GM18870 (cell line): ENCODE data around the gene NXPE3.
"Not testable (repeated sequence)": the region's sequence is repeated elsewhere in the genome, so short reads cannot be mapped to it uniquely, and the experiment has no call there.

ENCODE experiments used
- ATAC-seq: cut with Tn5 transposase; IDR thresholded peaks from one replicate; pipeline ENCODE4 v1.9.1; 2021; ENCODE audit warnings: moderate library complexity; ENCODE audit not compliant: unreplicated experiment

NXPE3 gene

DNA sequence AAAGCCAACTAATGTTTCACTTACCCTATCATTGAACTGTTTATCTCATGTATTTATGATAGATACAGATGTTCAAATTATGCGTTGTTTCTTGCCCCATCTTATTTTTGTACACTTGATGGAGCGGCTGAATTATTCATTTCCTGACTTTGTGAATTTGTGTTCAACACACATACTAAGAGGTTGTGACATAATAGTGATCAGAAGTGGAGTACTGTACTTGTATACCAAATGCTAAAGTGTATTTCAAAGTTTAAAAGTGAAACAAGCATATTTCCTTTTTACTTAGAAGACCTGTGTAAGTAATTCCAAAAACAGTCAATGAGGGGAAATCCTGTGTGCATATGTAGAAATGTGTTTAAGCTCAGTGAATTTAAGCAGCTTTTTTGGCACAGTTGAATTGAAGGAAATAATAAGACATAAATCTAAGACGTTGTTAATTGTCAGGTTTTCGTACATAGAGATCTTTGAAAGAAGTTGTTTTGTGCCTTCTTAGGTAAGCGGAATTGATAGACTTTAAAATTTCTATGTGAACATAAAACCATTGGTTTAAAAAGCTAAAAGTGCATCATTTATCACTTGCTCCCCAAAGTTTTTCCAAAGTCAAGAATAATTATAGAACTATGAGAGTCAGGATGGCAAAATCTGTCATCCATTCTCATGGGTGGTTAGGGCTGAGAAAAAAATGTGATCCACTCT is 72.2 kb downstream of the NXPE3 start:
- ATAC-seq = no peak

DNA sequence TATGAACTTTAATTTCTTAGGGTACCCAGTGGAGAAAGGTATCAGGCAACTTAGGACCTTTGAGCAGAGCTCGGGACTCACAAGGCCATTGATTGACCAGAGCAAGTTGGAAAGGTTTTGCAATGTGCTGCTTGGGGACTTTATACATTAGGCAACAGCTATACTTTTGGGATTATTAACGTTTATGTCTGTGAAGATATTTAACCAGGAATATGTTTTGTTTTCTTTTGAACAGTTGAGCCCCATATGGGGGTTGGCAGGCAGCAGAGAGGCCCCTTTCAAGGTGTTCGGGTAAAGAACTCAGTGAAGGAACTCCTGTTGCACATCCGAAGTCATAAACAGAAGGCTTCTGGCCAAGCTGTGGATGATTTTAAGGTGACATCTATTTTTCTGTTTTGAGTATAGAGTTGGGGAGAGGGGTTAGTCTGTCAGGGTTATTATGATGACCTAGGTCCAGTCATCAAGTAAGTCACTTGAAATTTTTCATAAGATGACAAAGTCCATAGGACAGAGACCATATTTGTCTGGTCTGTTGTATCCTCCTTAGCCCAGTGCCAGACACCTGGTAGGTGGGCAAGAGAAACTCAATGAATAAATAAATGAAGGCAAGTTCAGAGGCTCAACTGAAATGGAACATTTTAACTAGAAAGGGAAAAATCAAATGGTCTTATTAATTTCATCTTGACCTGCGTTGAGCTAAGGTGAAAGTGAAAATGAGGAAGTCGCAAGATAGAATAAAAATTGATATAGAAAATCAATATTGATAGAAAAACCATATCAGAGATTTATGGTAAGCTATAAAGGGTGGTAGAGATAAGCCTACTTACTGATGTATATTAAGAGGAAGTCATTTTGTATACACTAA is 73.1 kb downstream of the NXPE3 start:
- no peak for ATAC-seq

DNA sequence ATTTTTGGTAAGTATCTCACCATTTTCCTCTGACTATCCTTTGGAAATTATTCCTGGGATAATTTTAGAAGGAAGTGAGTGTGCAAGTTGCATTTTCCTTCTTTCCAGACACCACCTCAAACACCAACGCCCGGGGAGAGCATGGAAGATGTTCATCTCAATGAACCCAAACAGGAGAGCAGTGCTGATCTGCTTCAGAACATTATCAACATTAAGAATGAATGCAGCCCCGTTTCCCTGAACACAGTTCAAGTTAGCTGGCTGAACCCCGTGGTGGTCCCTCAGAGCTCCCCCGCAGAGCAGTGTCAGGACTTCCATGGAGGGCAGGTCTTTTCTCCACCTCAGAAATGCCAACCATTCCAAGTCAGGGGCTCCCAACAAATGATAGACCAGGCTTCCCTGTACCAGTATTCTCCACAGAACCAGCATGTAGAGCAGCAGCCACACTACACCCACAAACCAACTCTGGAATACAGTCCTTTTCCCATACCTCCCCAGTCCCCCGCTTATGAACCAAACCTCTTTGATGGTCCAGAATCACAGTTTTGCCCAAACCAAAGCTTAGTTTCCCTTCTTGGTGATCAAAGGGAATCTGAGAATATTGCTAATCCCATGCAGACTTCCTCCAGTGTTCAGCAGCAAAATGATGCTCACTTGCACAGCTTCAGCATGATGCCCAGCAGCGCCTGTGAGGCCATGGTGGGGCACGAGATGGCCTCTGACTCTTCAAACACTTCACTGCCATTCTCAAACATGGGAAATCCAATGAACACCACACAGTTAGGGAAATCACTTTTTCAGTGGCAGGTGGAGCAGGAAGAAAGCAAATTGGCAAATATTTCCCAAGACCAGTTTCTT is 74.2 kb downstream of the NXPE3 start:
- ATAC-seq = no peak

DNA sequence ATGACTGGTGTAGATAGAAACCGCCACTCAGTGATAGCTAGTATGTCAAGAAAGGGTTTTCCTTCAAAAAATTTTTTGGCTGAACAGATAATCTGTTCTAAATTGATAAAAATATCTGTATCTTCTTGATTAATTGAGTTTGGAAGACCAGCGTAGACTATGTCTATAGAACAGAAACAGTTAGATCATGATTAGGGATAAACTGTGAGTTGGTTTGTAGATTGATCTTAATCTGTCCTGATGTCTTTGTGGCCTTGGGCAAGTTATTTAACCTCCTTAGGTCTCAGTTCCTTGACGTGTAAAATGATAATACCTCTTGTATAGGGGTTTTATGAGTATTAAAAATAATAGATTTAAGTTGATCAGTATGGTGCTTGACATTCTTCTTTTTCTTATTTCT is 75.0 kb downstream of the NXPE3 start:
- ATAC-seq = no peak

DNA sequence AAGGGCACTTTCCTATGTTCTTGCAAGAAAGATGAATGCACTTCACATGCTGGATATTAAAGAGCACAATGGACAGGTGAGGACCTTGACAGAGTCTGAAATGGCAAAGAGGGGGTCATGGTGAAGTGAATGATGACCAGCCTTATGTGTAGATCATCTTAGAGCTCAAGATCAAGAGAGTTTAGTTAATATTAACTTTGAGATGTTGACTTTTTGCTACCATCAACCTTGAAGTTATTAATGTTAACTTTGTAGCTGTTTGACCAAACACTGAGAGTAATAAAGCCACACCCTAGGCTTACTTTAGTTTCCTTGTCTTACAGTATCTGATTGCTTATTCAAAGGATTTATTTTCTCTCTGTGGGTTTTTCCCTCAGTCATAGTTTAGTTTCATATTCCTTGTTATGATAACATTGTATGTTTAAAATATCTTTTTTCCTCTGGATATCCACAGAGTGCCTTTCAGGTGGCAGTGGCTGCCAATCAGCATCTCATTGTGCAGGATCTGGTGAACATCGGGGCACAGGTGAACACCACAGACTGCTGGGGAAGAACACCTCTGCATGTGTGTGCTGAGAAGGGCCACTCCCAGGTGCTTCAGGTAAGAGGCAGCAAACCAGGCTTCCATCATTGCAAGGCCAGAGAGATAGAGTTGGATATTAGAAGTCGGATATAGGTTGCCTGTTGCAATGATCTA is 75.7 kb downstream of the NXPE3 start:
- no peak for ATAC-seq

DNA sequence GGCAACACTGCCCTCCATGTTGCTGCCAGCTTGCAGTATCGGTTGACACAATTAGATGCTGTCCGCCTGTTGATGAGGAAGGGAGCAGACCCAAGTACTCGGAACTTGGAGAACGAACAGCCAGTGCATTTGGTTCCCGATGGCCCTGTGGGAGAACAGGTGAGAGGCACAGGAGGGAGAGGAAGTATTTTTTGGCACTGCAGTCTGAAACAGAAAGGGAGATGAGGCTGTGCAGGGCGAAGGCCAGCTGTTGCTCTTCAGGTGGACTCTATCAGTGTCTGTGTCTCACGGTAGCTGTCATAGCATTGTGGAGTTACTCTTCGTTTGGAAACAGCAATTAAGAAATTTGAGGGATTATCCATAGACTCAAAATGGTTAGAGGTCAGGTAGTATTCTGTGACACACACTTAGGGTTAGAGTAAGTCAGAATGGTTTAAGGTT is 78.3 kb downstream of the NXPE3 start:
- ATAC-seq = no peak

DNA sequence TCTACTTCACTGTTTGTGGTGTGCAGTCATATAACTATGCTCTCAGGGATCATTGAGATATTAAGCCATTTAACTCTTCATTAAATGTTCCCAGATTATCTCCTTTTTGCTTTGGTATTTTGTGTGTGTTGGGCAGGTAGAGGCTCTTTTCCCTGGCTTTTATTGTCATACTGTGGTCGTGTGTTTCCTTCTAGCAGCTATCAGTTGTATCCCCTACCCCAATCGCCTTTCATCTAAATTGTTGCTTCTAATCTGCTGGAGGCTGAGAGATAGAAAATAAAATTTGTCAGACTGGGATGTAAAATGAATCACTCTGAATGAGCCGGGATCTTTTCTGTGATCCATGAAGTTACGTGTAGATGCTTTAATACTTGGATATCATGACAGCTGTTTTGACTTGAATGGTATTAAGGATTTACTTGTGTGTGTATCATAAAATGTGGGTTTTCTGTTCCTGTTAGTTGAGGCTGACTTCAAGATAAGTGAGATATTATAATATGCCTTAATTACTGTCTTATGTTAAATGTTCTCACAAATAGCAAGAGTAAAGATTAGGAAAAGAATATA is 79.5 kb downstream of the NXPE3 start:
- no peak for ATAC-seq

DNA sequence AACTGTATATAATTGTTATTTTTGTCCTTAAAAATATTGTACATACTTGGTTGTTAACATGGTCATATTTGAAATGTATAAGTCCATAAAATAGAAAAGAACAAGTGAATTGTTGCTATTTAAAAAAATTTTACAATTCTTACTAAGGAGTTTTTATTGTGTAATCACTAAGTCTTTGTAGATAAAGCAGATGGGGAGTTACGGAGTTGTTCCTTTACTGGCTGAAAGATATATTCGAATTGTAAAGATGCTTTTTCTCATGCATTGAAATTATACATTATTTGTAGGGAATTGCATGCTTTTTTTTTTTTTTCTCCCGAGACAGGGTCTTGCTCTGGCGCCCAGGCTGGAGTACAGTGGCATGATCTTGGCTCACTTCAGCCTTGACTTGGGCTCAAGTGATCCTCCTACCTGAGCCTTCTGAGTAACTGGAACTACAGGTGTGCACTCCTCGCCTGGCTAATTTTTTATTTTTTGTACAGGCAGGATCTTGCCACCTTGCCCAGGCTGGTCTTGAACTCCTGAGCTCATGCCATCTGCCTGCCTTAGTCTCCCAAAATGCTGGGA is 81.0 kb downstream of the NXPE3 start:
- no peak for ATAC-seq

DNA sequence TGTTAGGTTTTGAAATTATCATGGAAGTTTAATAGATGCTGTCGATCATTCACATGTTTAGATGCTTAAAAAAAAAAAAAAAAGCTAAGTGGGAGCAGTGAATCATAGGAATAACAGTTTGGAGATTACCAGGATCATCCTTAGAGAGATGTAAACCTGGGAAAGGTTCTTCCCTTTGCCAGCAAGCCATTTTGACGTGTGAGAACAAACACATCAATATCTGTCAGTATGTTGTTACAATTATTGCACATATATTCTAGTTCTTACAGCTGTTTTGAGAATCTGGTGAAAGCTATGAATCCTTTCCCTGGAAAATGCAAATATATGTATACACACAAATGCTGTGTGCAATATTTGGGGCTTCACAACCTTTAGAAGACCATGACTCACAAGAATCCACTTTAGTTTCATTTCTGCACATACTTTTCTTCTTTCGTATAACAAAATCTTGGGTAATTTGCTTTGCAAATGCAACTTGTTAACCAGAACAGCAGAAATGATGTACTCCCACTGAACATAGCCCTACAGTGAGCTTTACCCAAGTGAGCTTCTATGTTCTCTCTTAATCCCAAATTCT is 82.3 kb downstream of the NXPE3 start:
- no peak for ATAC-seq

DNA sequence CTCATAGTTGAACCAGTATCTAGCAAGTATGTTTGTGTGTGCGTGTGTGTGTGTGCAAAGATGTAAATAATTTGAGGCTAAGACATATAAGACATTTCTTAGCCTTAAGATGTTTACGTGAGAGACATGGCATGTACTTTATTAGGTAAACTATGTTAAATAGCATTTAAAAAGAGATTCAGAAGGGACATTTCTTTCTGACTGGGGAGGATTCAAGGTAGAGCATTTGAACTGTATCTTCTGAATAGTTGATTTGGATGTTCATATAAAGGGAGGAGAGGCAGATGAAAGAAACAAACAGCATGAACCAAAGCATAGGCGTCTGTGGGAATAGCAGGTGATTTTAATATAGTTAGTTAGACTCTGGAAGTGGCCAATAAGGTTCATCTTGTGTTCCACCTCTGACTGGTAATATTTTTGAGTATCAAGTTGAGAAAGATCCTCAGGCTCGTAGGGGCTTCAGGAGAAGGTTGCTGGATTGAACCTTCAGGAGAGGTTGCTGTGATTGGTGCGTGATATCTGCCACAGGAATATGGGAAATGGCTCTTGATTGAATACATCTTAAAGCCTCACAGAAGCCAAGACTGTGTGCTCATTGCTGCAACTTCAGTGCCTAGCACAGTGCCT is 82.9 kb downstream of the NXPE3 start:
- ATAC-seq = no peak

DNA sequence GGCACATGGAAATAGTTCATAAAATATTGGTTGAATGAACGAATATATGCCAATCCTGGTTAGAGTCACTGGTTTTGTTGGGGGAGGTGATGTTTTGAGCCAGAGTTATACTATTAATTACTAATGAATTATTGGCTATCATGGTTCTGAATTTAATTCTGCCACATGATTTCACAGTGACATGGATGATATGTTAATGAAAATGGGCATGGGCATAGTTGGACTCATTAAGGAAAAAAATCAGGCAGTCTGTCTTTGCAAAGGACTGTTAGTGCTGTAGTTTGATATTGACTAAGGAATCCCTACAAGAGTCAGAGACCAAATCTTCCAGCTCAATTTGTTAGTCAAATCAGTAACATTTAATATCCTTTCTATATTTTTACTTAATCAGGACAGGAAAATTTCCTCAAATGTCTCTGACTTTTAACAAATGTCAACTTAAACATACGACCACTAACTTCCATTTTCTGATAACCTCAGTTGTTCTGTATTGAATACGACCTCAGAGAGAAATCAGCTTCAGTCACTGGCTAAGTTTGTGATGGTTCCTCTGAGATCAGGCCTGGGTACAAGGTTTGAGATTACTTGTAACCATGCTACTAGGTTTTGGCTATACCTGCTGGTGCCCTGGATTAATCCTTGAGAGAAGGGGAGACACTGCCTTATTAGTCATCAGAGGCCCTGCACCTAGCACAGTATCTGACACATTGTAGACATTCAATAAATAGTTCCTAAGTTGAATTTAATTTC is 83.6 kb downstream of the NXPE3 start:
- no peak for ATAC-seq

DNA sequence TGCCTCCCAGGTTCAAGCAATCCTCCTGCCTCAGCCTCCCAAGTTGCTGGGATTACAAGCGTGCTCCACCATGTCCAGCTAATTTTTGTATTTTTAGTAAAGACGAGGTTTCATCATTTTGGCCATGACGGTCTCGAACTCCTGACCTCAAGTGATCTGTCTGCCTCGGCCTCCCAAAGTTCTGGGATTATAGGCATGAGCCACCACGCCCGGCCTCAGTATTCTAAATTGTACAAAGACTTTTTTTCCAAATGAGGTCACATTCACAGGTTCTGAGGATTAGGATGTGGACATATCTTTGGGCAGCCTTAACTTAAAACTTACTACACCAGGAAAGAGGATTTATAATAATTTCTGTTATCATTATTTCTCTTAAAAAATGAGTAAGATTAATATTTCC is 85.9 kb downstream of the NXPE3 start:
- ATAC-seq = not testable (repeated sequence)

DNA sequence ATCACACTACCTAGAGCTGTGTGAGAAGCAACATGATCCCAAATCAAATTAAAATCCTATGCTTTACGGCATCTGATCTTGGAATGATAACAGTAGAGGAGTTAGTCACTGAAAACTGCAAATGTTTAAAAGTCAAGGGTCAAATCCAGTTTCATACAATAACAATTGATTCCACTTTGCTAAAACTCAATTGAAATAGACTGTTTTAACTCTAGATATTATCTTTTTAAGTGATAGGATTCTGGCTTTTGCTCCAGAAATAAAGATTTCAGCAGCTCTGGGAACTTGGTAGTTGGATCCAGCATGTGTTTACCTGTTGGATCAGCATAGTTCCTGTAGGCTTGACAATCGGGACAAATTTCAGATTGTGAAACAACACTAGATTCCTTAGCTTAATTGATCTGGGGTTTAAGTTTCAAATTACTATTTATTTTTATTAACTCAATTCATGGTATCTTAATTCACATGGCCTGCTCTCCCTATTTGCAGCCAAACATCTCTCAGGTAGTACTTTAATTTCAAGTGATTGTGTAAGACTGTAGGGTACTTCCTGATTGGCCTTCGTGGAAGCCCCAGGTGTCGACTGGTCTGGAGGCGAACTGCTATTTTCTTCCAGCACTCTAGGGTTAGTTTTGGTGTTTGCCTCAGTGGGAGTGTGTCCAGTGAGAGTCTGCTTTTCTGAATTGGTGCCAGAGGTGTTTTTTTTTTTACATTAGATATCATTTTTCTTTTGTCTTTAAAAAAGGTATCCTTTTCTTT is 86.9 kb downstream of the NXPE3 start:
- ATAC-seq = no peak

DNA sequence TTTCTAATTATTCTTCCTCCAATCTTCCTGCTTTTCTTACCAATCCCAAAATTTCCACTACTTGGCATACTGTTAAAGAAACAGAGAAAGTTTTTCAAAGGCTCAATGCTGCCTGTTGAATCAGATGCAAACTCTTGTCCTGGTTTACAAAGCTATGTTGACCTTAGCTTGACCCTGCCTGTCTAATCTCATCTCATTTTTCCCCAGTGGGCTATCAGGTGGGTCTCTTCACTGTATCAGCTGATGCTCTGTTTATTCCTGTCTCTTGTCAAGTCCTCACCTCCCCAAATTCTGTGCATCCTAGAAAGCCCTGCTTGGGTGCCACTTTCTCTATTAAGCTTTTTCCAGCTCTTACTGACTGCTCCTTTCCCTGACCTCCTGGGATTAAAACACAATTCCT is 88.5 kb downstream of the NXPE3 start:
- no peak for ATAC-seq

DNA sequence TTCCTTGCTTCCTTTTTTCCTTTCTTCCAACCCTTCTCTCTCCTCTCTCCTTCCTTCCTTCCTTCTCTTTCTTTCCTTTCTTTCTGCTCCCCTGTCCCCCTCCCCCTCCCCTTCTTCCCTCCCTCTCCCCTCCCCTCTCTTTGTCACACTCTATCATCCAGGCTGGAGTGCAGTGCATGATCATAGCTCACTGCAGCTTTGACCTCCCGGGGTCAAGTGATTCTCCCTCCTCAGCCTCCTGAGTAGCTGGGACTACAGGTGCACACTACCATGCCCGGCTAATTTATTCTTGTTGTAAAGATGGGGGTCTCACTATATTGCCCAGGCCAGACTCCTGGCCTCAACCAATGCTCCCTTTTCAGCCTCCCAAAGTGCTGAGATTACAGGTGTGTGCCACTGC is 89.0 kb downstream of the NXPE3 start:
- ATAC-seq = no peak

DNA sequence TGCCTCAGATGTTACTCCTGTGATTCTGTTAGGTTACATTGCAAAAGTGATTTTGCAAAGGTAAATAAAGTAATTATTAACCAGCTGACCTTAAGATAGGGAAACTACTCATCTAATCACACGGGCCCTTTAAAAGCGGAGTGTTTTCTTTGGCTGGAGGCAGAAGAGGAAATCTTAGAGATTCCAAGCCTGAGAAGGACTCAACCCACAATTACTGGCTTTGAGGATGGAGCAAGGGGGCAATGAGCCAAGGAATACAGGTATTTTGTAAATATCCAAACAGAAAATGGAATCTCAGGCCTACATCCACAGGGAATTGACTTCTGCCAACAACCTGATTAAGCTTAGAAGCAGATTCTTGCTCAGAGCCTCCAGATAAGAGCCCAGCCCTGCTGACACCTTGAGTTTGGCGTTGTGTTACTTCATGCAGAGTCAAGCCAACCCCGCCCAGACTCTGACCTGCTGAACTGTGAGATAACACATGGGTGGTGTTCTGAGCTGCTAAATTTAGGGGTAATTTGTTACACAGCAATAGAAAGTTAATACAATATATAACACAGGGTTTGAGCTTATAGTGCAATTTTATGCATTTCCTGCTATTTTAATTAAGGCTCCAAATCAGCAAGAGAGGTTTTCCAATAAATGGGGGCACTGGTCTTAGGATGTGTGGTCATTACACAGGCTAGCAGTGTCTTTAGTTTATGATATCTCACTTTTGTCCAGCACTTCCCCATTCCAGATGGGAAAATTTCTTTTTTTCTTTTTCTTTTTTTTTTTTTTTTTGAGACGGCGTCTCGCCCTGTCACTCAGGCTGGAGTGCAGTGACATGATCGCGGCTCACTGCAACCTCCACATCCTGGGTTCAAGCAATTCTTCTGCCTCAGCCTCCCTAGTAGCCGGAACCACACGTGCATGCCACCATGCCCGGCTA is 89.8 kb downstream of the NXPE3 start:
- ATAC-seq = no peak

DNA sequence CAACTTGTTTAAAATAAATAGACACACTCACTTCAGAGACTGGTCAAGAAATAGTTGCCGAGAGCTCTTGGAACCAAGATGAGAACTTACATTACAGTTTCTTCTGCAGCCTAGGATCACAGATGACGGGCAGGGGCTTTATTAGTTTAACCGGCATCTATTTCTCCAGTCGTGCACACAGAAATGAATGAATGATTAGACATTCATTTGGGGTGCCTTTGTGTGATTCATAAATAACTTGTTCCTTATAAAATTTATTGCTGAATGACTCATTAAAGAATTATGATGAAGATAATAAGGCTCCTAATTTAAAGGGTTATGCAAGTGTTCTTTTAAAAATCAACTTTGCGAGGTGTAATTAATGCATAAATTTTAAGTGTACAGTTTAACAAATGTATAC is 91.1 kb downstream of the NXPE3 start:
- ATAC-seq = no peak
